Measurements from ENCODE around the gene MT1X. TPM values are rescaled to one million over a fixed set of nuclear protein-coding genes. Genes with fewer than 3 reads are reported as not detected.
"Not testable (repeated sequence)": the region's sequence is repeated elsewhere in the genome, so short reads cannot be mapped to it uniquely, and the experiment has no call there.

MT1X gene
- total RNA-seq, 2 donors from 2014 or later, result 308 to 320 TPM

- no peaks in the 10 kb centered on the region for H3K36me3 ChIP-seq
- H3K4me3 ChIP-seq, result no peak overlapping the region
- no peaks in the 10 kb centered on the region for H3K9me3 ChIP-seq
- no peak for ATAC-seq (ENCODE audit: insufficient number of reproducible peaks, low FRiP score, low read depth)
- TF ChIP-seq, protein P1, sequence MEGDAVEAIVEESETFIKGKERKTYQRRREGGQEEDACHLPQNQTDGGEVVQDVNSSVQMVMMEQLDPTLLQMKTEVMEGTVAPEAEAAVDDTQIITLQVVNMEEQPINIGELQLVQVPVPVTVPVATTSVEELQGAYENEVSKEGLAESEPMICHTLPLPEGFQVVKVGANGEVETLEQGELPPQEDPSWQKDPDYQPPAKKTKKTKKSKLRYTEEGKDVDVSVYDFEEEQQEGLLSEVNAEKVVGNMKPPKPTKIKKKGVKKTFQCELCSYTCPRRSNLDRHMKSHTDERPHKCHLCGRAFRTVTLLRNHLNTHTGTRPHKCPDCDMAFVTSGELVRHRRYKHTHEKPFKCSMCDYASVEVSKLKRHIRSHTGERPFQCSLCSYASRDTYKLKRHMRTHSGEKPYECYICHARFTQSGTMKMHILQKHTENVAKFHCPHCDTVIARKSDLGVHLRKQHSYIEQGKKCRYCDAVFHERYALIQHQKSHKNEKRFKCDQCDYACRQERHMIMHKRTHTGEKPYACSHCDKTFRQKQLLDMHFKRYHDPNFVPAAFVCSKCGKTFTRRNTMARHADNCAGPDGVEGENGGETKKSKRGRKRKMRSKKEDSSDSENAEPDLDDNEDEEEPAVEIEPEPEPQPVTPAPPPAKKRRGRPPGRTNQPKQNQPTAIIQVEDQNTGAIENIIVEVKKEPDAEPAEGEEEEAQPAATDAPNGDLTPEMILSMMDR (IDR thresholded peaks at IDR 0.05), result no peak
- H3K27me3 ChIP-seq (replicated peaks; ENCODE audit: insufficient read depth), result no peaks in the 10 kb centered on the region
- no peak overlapping the region for H3K27ac ChIP-seq
- no peak for DNase-seq (ENCODE audit: low spot score)
- H3K4me1 ChIP-seq (ENCODE audit: control insufficient read depth in 1 of 2, low read depth in 2 of 2), result no peaks in the 10 kb centered on the region
Measured at GRCh38 chr16:56710181-56710737, 28.0 kb downstream of the MT1X start.

DNA sequence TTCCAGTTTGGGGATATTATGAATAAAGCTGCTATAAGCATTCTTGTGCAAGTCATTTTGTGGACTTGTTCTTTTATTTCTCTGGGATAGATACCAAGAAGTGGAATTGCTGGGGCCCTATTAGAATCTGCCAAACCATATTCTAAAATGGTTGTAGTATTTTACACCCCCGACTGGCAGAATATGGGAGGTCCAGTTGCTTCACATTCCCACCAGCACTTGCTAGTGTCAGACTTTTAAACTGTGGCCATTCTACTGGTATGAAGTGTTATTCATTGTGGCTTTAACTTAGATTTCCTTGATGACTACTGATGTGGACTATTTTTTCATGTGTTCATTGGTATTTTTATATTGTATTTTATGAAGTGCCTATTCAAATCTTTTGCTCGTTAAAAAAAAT is 29.6 kb downstream of the MT1X start:
- ATAC-seq (ENCODE audit: insufficient number of reproducible peaks, low FRiP score, low read depth) (no peak), DNase-seq (ENCODE audit: low spot score) (no peak)
- H3K4me3 ChIP-seq, result no peak overlapping the region
- no peaks in the 10 kb centered on the region for H3K36me3 ChIP-seq
- TF ChIP-seq, protein P1 (IDR thresholded peaks at IDR 0.05), result no peak
- no peaks in the 10 kb centered on the region for H3K9me3 ChIP-seq
- H3K27ac ChIP-seq, result no peak overlapping the region
- no peaks in the 10 kb centered on the region for H3K27me3 ChIP-seq (replicated peaks; ENCODE audit: insufficient read depth)
- no peaks in the 10 kb centered on the region for H3K4me1 ChIP-seq (ENCODE audit: control insufficient read depth in 1 of 2, low read depth in 2 of 2)

DNA sequence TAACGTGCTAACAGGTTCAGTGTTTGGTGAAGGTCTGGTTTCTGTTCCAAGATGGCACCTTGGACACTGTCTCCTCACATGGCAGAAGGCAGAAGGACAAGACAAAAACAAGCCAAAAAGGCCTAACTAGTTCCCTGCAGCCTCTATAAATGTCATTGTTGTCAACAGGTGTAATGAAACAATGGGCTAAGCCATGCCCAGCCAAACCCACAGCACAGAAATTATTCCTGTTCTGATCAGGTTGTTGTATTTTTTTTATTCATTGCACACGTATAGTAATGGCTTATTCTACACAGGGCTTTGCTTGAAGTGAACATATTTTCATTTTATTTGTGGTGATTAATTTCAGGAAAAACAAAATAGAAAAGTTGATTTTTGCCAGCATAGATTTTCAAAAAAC is 31.5 kb downstream of the MT1X start:
- no peaks in the 10 kb centered on the region for H3K9me3 ChIP-seq
- no peaks in the 10 kb centered on the region for H3K27me3 ChIP-seq (replicated peaks; ENCODE audit: insufficient read depth)
- H3K27ac ChIP-seq, result no peak overlapping the region
- DNase-seq (ENCODE audit: low spot score) (no peak), ATAC-seq (ENCODE audit: insufficient number of reproducible peaks, low FRiP score, low read depth) (no peak)
- no peak overlapping the region for H3K4me3 ChIP-seq
- TF ChIP-seq, protein P1 (IDR thresholded peaks at IDR 0.05), result no peak
- no peaks in the 10 kb centered on the region for H3K4me1 ChIP-seq (ENCODE audit: control insufficient read depth in 1 of 2, low read depth in 2 of 2)
- H3K36me3 ChIP-seq, result no peaks in the 10 kb centered on the region

DNA sequence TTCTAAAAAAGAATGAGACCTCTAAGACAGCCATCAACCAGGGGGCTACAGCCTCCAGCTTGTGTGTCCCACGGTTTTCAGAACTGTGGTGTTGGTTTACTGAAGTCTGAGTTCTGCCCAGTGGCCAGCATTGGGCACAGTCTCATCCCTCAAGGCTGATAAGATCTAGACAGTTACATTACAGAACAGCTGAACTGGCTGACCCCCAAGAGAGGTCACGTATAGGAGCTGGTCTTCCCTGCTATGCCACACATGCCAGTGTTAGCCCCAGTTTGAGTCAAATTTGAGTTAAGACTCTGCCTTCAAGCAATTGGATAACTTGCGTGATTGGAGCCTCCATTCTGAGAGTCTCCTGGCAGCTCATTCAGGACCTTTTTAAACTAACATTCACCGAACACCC is 32.9 kb downstream of the MT1X start:
- Histone ChIP-seq H3K4me1 (ENCODE audit: control insufficient read depth in 1 of 2, low read depth in 2 of 2) (no peaks in the 10 kb centered on the region), H3K4me3 (no peak overlapping the region), H3K27me3 (replicated peaks; ENCODE audit: insufficient read depth) (no peaks in the 10 kb centered on the region), H3K9me3 (no peaks in the 10 kb centered on the region), H3K36me3 (no peaks in the 10 kb centered on the region), H3K27ac (no peak overlapping the region)
- DNase-seq (ENCODE audit: low spot score) (no peak), ATAC-seq (ENCODE audit: insufficient number of reproducible peaks, low FRiP score, low read depth) (no peak)
- TF ChIP-seq, protein P1 (IDR thresholded peaks at IDR 0.05), result no peak

DNA sequence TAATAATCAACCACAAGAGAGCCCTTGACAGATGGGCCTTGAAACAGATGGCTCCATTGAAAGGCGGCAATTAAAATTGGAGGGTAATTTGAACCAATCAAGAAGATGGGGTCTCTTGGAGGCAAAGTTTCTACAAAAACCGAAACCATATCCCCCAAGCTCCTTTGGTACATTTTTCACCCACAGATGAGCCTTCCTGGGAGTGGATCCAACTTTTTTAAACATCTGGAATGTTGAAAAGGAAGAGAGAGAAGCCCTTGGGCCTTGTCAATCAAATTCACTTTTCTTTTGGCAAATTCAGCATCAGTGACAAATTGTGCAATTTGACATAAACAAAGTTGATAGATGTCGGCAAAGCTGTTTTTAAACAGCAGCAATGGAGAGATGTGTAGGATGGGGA is 34.5 kb downstream of the MT1X start:
- no peaks in the 10 kb centered on the region for H3K36me3 ChIP-seq
- no peak overlapping the region for H3K4me3 ChIP-seq
- no peaks in the 10 kb centered on the region for H3K27me3 ChIP-seq (replicated peaks; ENCODE audit: insufficient read depth)
- no peaks in the 10 kb centered on the region for H3K4me1 ChIP-seq (ENCODE audit: control insufficient read depth in 1 of 2, low read depth in 2 of 2)
- DNase-seq (ENCODE audit: low spot score) (no peak), ATAC-seq (ENCODE audit: insufficient number of reproducible peaks, low FRiP score, low read depth) (no peak)
- TF ChIP-seq, protein P1 (IDR thresholded peaks at IDR 0.05), result no peak
- no peaks in the 10 kb centered on the region for H3K9me3 ChIP-seq
- no peak overlapping the region for H3K27ac ChIP-seq

GRCh38 chr16:56717532-56717931 is 35.3 kb downstream of the MT1X start:
- H3K36me3 ChIP-seq; H3K4me1 ChIP-seq (ENCODE audit: control insufficient read depth in 1 of 2, low read depth in 2 of 2); H3K9me3 ChIP-seq; H3K27ac ChIP-seq; ATAC-seq (ENCODE audit: insufficient number of reproducible peaks, low FRiP score, low read depth); DNase-seq (ENCODE audit: low spot score); H3K4me3 ChIP-seq; H3K27me3 ChIP-seq (replicated peaks; ENCODE audit: insufficient read depth): not testable (repeated sequence)

Data from thoracic aorta (tissue), 2 donors.